GM12878 (cell line): ENCODE measurements around the gene FHIP2A. TPM values are rescaled to one million over a fixed set of nuclear protein-coding genes. Genes with fewer than 3 reads are reported as not detected.

Experiments
- ATAC-seq: fragments of 200-7000 bp; cut with Tn5 transposase; 3 replicates; pipeline ENCODE4 v1.9.1; 2020; ENCODE audit warnings: mild to moderate bottlenecking, moderate library complexity
- BruUV-seq: library from RNA; stranded (reverse); fragments of 400-500 nt; replicated peaks from 2 replicates; lab custom pipeline; 2021; lab: Mats Ljungman, UMichigan
- CTCF ChIA-PET: fragments of 300-600 bp; sonication (Branson Sonifier 250); formaldehyde crosslinking; extraction: SDS; loops from one replicate; lab custom pipeline; 2021; ENCODE audit warnings: inconsistent platforms; lab: Yijun Ruan, JAX
- POLR2A ChIA-PET: fragments of 350-600 bp; formaldehyde crosslinking; extraction: SDS; loops from one replicate; lab custom pipeline; 2021; ENCODE audit warnings: inconsistent platforms; lab: Charles Lee
- RAD21 ChIA-PET: fragments of 300-600 bp; sonication (Branson Sonifier 250); formaldehyde crosslinking; loops from one replicate; lab custom pipeline; 2023; ENCODE audit warnings: antibody characterized with exemption; ENCODE audit not compliant: unreplicated experiment; lab: Charles Lee
- SMC1A ChIA-PET: fragments of 300-600 bp; sonication (Branson Sonifier 250); formaldehyde crosslinking; loops from one replicate; lab custom pipeline; 2023; ENCODE audit not compliant: unreplicated experiment, uncharacterized antibody; lab: Charles Lee
- DNase-seq: peaks from one replicate; pipeline ENCODE4 v3.0.0-alpha.2; 2011; ENCODE audit warnings: low read depth, low spot score
- FAIRE-seq: peaks from 3 replicates; lab custom pipeline; 2011; peaks lifted over from hg19 to GRCh38; lab: Jason Lieb, UNC
- H2AFZ ChIP-seq: 2 replicates; pipeline ENCODE4 v1.6.0; 2011; ENCODE audit warnings: low read depth, low read length, control low read depth; ENCODE audit not compliant: control insufficient read depth
- H3K27ac ChIP-seq: 2 replicates; pipeline ENCODE4 v1.5.1; 2011; ENCODE audit warnings: control low read depth; ENCODE audit not compliant: control insufficient read depth, insufficient read depth
- H3K27me3 ChIP-seq, 2 experiments: replicated peaks in 1 of 2; 2 replicates each; pipeline versions ENCODE4 v1.6.0 to v1.6.1; 2011; ENCODE audit warnings: low read length in 1 of 2; ENCODE audit not compliant: control insufficient read depth in 2 of 2, insufficient read depth in 2 of 2
- H3K36me3 ChIP-seq, 2 experiments: 2 replicates each; pipeline ENCODE4 v1.5.1; 2011; ENCODE audit warnings: low read length in 1 of 2; ENCODE audit not compliant: control insufficient read depth in 2 of 2, insufficient read depth in 2 of 2
- H3K4me1 ChIP-seq: 2 replicates; pipeline ENCODE4 v1.6.1; 2011; ENCODE audit warnings: mild to moderate bottlenecking, low read length, moderate library complexity, mixed read lengths; ENCODE audit not compliant: control insufficient read depth, insufficient read depth
- H3K4me2 ChIP-seq: 2 replicates; pipeline ENCODE4 v1.6.0; 2011; ENCODE audit warnings: control low read depth; ENCODE audit not compliant: control insufficient read depth, insufficient read depth
- H3K4me3 ChIP-seq: fragments of 200-600 bp; sonication (generic); 2 replicates; pipeline ENCODE4 v1.5.1; 2016
- H3K79me2 ChIP-seq: 2 replicates; pipeline ENCODE4 v1.6.0; 2011; ENCODE audit warnings: low read length; ENCODE audit not compliant: control insufficient read depth, insufficient read depth
- H3K9ac ChIP-seq: 2 replicates; pipeline ENCODE4 v1.8.0; 2011; ENCODE audit warnings: low read length, control low read depth, mixed read lengths; ENCODE audit not compliant: control insufficient read depth, insufficient read depth
- H3K9me3 ChIP-seq: replicated peaks from 3 replicates; pipeline ENCODE4 v1.5.1; 2011; ENCODE audit warnings: mild to moderate bottlenecking, low read length; ENCODE audit not compliant: control insufficient read depth, insufficient read depth
- H4K20me1 ChIP-seq: 2 replicates; pipeline ENCODE4 v1.6.0; 2011; ENCODE audit not compliant: control insufficient read depth, insufficient read depth
- ASH2L ChIP-seq: fragments of 300-600, 200-600 bp; sonication (generic); IDR thresholded peaks from 2 replicates; pipeline ENCODE4 v1.6.1; 2017; ENCODE audit warnings: low read depth, mild to moderate bottlenecking, borderline replicate concordance
- ATF3 ChIP-seq: IDR thresholded peaks from 2 replicates; pipeline ENCODE4 v1.6.1; 2011; ENCODE audit warnings: low read depth, mild to moderate bottlenecking, low read length, moderate library complexity, borderline replicate concordance; ENCODE audit errors: extremely low read depth
- BHLHE40 ChIP-seq, 2 experiments: fragments of 450-650 bp in 1 of 2; IDR thresholded peaks; 2 replicates each; pipeline ENCODE4 v1.6.1; 2011 to 2017; ENCODE audit warnings: low read depth in 2 of 2, borderline replicate concordance in 1 of 2, improper control_type of control experiment in 1 of 2, low read length in 1 of 2, mild to moderate bottlenecking in 1 of 2
- BRCA1 ChIP-seq: IDR thresholded peaks from 2 replicates; pipeline ENCODE4 v1.6.1; 2011; ENCODE audit warnings: low read depth, low read length, improper control_type of control experiment
- CEBPB ChIP-seq, 2 experiments: fragments of 150-350 bp in 1 of 2; IDR thresholded peaks; 2 replicates each; pipeline ENCODE4 v1.6.1; 2012 to 2014; ENCODE audit warnings: low read depth in 2 of 2, low read length in 2 of 2, borderline replicate concordance in 1 of 2, inconsistent platforms in 1 of 2
- EP300 ChIP-seq, 2 experiments: fragments of 150-350 bp in 1 of 2; IDR thresholded peaks; 2 replicates each; pipeline ENCODE4 v1.6.1; 2011 to 2012; ENCODE audit warnings: low read depth in 2 of 2, low read length in 2 of 2, borderline replicate concordance in 1 of 2, improper control_type of control experiment in 1 of 2, inconsistent platforms in 1 of 2; ENCODE audit not compliant: control insufficient read depth in 1 of 2
- GABPA ChIP-seq: IDR thresholded peaks from 2 replicates; pipeline ENCODE4 v1.6.1; 2014; ENCODE audit warnings: antibody characterized with exemption, low read depth, mild to moderate bottlenecking, inconsistent platforms
- HSF1 ChIP-seq: fragments of 150-350 bp; IDR thresholded peaks from 2 replicates; pipeline ENCODE4 v1.6.1; 2014; ENCODE audit warnings: mild to moderate bottlenecking, low read depth, low read length
- PKNOX1 ChIP-seq: fragments of 450-650 bp; IDR thresholded peaks from 2 replicates; pipeline ENCODE4 v1.6.1; 2016; ENCODE audit warnings: mild to moderate bottlenecking
- PML ChIP-seq: IDR thresholded peaks from 2 replicates; pipeline ENCODE4 v1.6.1; 2012; ENCODE audit warnings: low read length, inconsistent platforms
- RBBP5 ChIP-seq: fragments of 200-600 bp; sonication (generic); conservative IDR thresholded peaks from 2 replicates; pipeline ENCODE4 v1.6.1; 2016
- SMAD5 ChIP-seq: IDR thresholded peaks from 2 replicates; pipeline ENCODE4 v1.6.1; 2016; ENCODE audit warnings: antibody characterized with exemption, low read depth
- SMC3 ChIP-seq: IDR thresholded peaks from 2 replicates; pipeline ENCODE4 v1.6.1; 2011; ENCODE audit warnings: low read length, improper control_type of control experiment, borderline replicate concordance
- ZNF384 ChIP-seq: IDR thresholded peaks from 2 replicates; pipeline ENCODE4 v1.6.1; 2012; ENCODE audit warnings: low read depth, mild to moderate bottlenecking, low read length, improper control_type of control experiment, borderline replicate concordance
- WGBS: methylation state at CpG from one replicate; pipeline ENCODE4 v1.1.6; 2016; ENCODE audit warnings: low lambda C conversion rate; ENCODE audit not compliant: insufficient replicate concordance, insufficient coverage; ENCODE audit errors: missing lambda C conversion rate; 5-methylcytosine and 5-hydroxymethylcytosine counted together
- in situ Hi-C: fragments of 300-500 bp; cut with MboI; formaldehyde crosslinking; loops from 9 replicates; pipeline ENCODE4 v1.14.3; 2018; ENCODE audit warnings: mixed read lengths
- intact Hi-C: fragments of 100-400 bp; cut with micrococcal nuclease; formaldehyde crosslinking; loops from one replicate; pipeline ENCODE4 v1.14.2; 2022; ENCODE audit not compliant: unreplicated experiment
- polyA plus RNA-seq, 11 experiments: library from polyadenylated mRNA; depleted of rRNA in 4 of 11; unstranded in 6 of 11; stranded (reverse) in 5 of 11; fragments of >200 nt; fragmentation: Nextera tagmentation in 4 of 11; fragmentation: Illumina TruSeq in 1 of 11; extraction: Ambion mirVana in 4 of 11; extraction: Trizol in 1 of 11; gene quantifications; 1 replicate in 1 of 11; 2 replicates in 10 of 11; pipeline versions ENCODE4 v1.2.1 to v1.2.3, GENCODE V29; 2011 to 2016; ENCODE audit warnings: inconsistent platforms in 2 of 11, missing spikeins in 2 of 11, low read depth in 1 of 11
- total RNA-seq, 4 experiments: library from RNA; depleted of rRNA in 3 of 4; stranded (reverse); fragments of >200 nt in 3 of 4; fragmentation: Illumina TruSeq in 1 of 4; extraction: Trizol in 1 of 4; gene quantifications; 2 replicates each; pipeline versions ENCODE4 v1.2.1 to v1.2.3, GENCODE V29; 2013 to 2021

The FHIP2A gene
- total and polyA plus RNA-seq, 10 of the 15 experiments (the other 5 are each of a cell fraction or from before 2014, with no cell fraction given): 6.8 to 30.4 (median 17.0) TPM

- no TSS peak for BruUV-seq
- 69% methylated on average over 7 of the region's 7 CpGs for WGBS
- H3K9me3 ChIP-seq: no peaks in the 10 kb centered on the region
- FAIRE-seq: no peak
- H4K20me1 ChIP-seq: no peaks in the 10 kb centered on the region
- no peak overlapping the region for H3K9ac ChIP-seq
- ChIA-PET SMC1A (no interaction called here), CTCF (interaction anchor here (0.7 to 1.0 kb wide), 2 partner anchors 39 to 311 kb away, joined by 3 to 4 read pairs; partner anchors contain the start of gene FHIP2A), POLR2A (no interaction called here), RAD21 (no interaction called here)
- no peaks in the 10 kb centered on the region for H3K4me1 ChIP-seq
- intact Hi-C loops (no loop called here), in situ Hi-C loops (loop anchor here (10.0 to 25.0 kb wide), 2 partner anchors 308 to 470 kb away; no protein-coding TSS in a partner anchor)
- H3K4me3 ChIP-seq: no peak overlapping the region
- ATAC-seq: no peak
- no peaks in the 10 kb centered on the region for H3K79me2 ChIP-seq
- H3K27me3 ChIP-seq: peaks cover 0 to 1% of the 10 kb centered on the region in 2 experiments; a peak in 1 of 4 replicates
- H3K36me3 ChIP-seq: no peaks in the 10 kb centered on the region
- no peak overlapping the region for H3K27ac ChIP-seq
- DNase-seq: no peak
- TF ChIP-seq BHLHE40 (IDR thresholded peaks at IDR 0.05; ENCODE audit: borderline replicate concordance in 1 of 2, low read depth in 2 of 2, low read length in 1 of 2) (no peak), EP300 (IDR thresholded peaks at IDR 0.05; ENCODE audit: borderline replicate concordance in 1 of 2, control insufficient read depth in 1 of 2, low read depth in 2 of 2, low read length in 2 of 2) (no peak), PKNOX1 (no peak)
- no peak overlapping the region for H2AFZ ChIP-seq
- H3K4me2 ChIP-seq: no peak overlapping the region
These were observed 38.9 kb upstream of the FHIP2A start for GRCh38 chr10:114782666-114783065.

GRCh38 chr10:114783686-114784085 lies 37.9 kb upstream of the FHIP2A start:
- H3K9me3 ChIP-seq: no peaks in the 10 kb centered on the region
- ATAC-seq (no peak), DNase-seq (no peak), FAIRE-seq (no peak)
- no peak overlapping the region for H3K27ac ChIP-seq
- 55% methylated on average over 7 of the region's 7 CpGs for WGBS
- intact Hi-C loops (no loop called here), in situ Hi-C loops (loop anchor here (10.0 to 25.0 kb wide), 2 partner anchors 309 to 471 kb away; no protein-coding TSS in a partner anchor)
- H2AFZ ChIP-seq: no peak overlapping the region
- H3K9ac ChIP-seq: no peak overlapping the region
- no peaks in the 10 kb centered on the region for H3K4me1 ChIP-seq
- H3K36me3 ChIP-seq: no peaks in the 10 kb centered on the region
- ChIA-PET POLR2A (no interaction called here), CTCF (interaction anchor here (0.8 to 3.6 kb wide), 3 partner anchors 312 to 480 kb away, joined by 3 to 35 read pairs (median 3); no protein-coding TSS in a partner anchor), RAD21 (no interaction called here), SMC1A (interaction anchor here (1.1 kb wide), 1 partner anchor 480 kb away, joined by 3 read pairs; no protein-coding TSS in a partner anchor)
- no peak overlapping the region for H3K4me2 ChIP-seq
- no peaks in the 10 kb centered on the region for H3K79me2 ChIP-seq
- BruUV-seq: no TSS peak
- H3K4me3 ChIP-seq: no peak overlapping the region
- no peaks in the 10 kb centered on the region; a peak in 1 of 4 replicates for H3K27me3 ChIP-seq
- H4K20me1 ChIP-seq: no peaks in the 10 kb centered on the region
- no peak for TF ChIP-seq BRCA1
- no peak for TF ChIP-seq ATF3
- TF ChIP-seq GABPA: no peak
- TF ChIP-seq HSF1: no peak
- TF ChIP-seq SMC3: no peak
- no peak for TF ChIP-seq PML
- no peak for TF ChIP-seq RBBP5
- no peak for TF ChIP-seq ZNF384
- TF ChIP-seq SMAD5: no peak
- TF ChIP-seq ASH2L: no peak
- no peak for TF ChIP-seq CEBPB (IDR thresholded peaks at IDR 0.05; ENCODE audit: borderline replicate concordance in 1 of 2, low read depth in 2 of 2, low read length in 2 of 2)
